Neutrophil (primary cell): ENCODE measurements around the gene SLC35F1.
"Not testable (repeated sequence)": the region's sequence is repeated elsewhere in the genome, so short reads cannot be mapped to it uniquely, and the experiment has no call there.

ENCODE experiments used
- H3K27ac ChIP-seq: fragments of 200-600 bp; sonication (generic); 2 replicates; pipeline ENCODE4 v1.5.1; 2016; ENCODE audit warnings: mild to moderate bottlenecking, moderate library complexity
- H3K27me3 ChIP-seq: fragments of 200-600 bp; sonication (generic); 2 replicates; pipeline ENCODE4 v1.6.0; 2016; ENCODE audit warnings: mild to moderate bottlenecking
- H3K36me3 ChIP-seq: fragments of 200-600 bp; sonication (generic); 2 replicates; pipeline ENCODE4 v1.5.1; 2017
- H3K4me1 ChIP-seq, 2 experiments: fragments of 200-600 bp in 1 of 2; sonication (generic) in 1 of 2; 1 replicate in 1 of 2; 2 replicates in 1 of 2; pipeline versions ENCODE4 v1.5.1 to v1.6.1; 2013 to 2016; ENCODE audit warnings: low read depth in 1 of 2, low read length in 1 of 2, mild to moderate bottlenecking in 1 of 2, moderate library complexity in 1 of 2; ENCODE audit not compliant: control insufficient read depth in 1 of 2, insufficient read depth in 1 of 2
- H3K4me3 ChIP-seq, 2 experiments: fragments of 200-600 bp in 1 of 2; sonication (generic) in 1 of 2; 1 replicate in 1 of 2; 2 replicates in 1 of 2; pipeline ENCODE4 v1.5.1; 2013 to 2016; ENCODE audit warnings: low read depth in 1 of 2, low read length in 1 of 2, mild to moderate bottlenecking in 1 of 2, moderate library complexity in 1 of 2
- H3K9me3 ChIP-seq: fragments of 200-600 bp; sonication (generic); 2 replicates; pipeline ENCODE4 v1.5.1; 2016
- CTCF ChIP-seq: fragments of 200-600 bp; sonication (generic); IDR thresholded peaks from 2 replicates; pipeline ENCODE4 v1.5.1; 2016; ENCODE audit warnings: antibody characterized with exemption

SLC35F1 gene

GRCh38 chr6:117906958-117907600 is at the start of gene SLC35F1:
SLC35F1 (plus strand) TSS chr6:117907264.
- Histone ChIP-seq H3K4me3 (no peak within 1 kb of the TSS), H3K9me3 (no peaks in the 10 kb centered on the region), H3K27ac (no peak within 1 kb of the TSS)

DNA sequence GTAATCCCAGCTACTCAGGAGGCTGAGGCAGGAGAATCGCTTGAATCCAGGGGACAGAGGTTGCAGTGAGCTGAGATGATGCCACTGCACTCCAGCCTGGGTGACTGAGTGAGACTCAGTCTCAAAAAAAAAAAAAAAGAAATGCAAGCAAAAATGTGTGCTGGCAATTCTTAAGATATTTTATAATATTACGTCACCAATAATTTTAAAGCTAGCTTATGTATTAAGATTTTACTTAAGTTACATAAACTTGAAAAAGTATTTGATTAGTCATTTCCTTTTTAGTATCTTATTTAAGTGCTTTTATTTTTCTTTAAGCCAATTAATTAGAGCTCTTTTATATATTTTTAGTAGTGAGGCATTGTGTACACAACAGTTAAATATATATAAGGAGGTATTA is 48.5 kb upstream of the SLC35F1 start:
- not testable (repeated sequence) for H3K4me1 ChIP-seq, H3K27ac ChIP-seq, H3K4me3 ChIP-seq, H3K27me3 ChIP-seq, H3K9me3 ChIP-seq, H3K36me3 ChIP-seq

More at GRCh38 chr6:117906958-117907600, at the start of gene SLC35F1:
- Histone ChIP-seq H3K27me3 (peaks cover 88% of the 10 kb centered on the region), H3K36me3 (no peaks in the 10 kb centered on the region), H3K4me1 (no peaks in the 10 kb centered on the region)
- no peak for TF ChIP-seq CTCF

DNA sequence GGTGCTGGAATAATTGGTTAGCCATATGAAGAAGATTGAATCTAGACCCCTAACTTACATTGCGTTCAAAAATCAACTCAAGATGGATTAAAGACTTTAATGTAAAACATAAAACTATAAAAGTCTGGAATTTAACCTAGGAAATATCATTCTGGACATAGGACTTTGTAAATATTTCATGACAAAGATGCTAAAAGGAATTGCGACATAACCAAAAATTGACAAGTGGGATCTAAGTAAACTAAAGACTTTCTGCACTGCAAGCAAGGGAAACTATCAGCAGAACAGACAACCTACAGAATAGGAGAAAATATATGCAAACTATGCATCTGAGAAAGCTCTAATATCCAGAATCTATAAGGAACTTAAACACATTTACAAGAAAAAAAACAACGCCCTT is 45.5 kb upstream of the SLC35F1 start:
- Histone ChIP-seq H3K36me3 (no peaks in the 10 kb centered on the region), H3K4me1 (no peaks in the 10 kb centered on the region), H3K27ac (no peak overlapping the region), H3K4me3 (no peak overlapping the region), H3K27me3 (no peaks in the 10 kb centered on the region), H3K9me3 (no peaks in the 10 kb centered on the region)
- no peak for TF ChIP-seq CTCF

- Histone ChIP-seq H3K27me3 (no peaks in the 10 kb centered on the region), H3K4me3 (no peak overlapping the region), H3K9me3 (no peaks in the 10 kb centered on the region), H3K4me1 (no peaks in the 10 kb centered on the region), H3K27ac (no peak overlapping the region), H3K36me3 (no peaks in the 10 kb centered on the region)
- TF ChIP-seq CTCF: no peak
Measured at GRCh38 chr6:117866561-117866960, 40.5 kb upstream of the SLC35F1 start.

- Histone ChIP-seq H3K27me3 (no peaks in the 10 kb centered on the region), H3K36me3 (no peaks in the 10 kb centered on the region)
- no peak for TF ChIP-seq CTCF
Measured at GRCh38 chr6:117870486-117871242, 36.4 kb upstream of the SLC35F1 start.

DNA sequence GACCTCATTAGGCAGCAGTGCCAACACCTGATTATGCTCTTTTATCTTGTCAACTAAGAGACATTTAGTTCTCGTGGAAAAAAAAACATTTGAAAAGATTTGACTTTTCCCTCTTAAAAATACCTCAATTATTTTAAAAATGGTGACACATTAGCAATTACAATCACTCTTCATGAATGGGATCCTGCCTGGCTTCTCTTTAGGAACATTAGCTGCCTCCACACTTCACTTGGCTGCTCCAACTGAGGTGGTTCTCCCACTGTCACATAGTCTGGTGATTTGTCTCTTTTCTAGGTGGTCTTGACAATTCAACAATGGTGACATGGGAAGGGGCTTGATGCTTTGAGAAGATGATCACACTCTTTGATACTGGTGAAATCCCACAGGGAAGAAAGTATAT is 26.2 kb upstream of the SLC35F1 start:
- Histone ChIP-seq H3K36me3 (no peaks in the 10 kb centered on the region), H3K4me3 (no peak overlapping the region), H3K27me3 (no peaks in the 10 kb centered on the region), H3K4me1 (no peaks in the 10 kb centered on the region), H3K9me3 (no peaks in the 10 kb centered on the region), H3K27ac (no peak overlapping the region)
- no peak for TF ChIP-seq CTCF

More at GRCh38 chr6:117870486-117871242, 36.4 kb upstream of the SLC35F1 start:
- no peaks in the 10 kb centered on the region for H3K9me3 ChIP-seq
- no peak overlapping the region for H3K4me3 ChIP-seq
- no peak overlapping the region for H3K27ac ChIP-seq
- H3K4me1 ChIP-seq: no peaks in the 10 kb centered on the region
